PC-9 (cell line): ENCODE measurements around the gene EYA2. TPM values are rescaled to one million over a fixed set of nuclear protein-coding genes. Genes with fewer than 3 reads are reported as not detected.

Experiments used
- BruUV-seq: library from RNA; stranded (reverse); fragments of 400-500 nt; replicated peaks from 2 replicates; lab custom pipeline; 2021; lab: Mats Ljungman, UMichigan
- CTCF ChIA-PET: fragments of 300-600 bp; sonication (Branson Sonifier 250); formaldehyde crosslinking; loops from one replicate; lab custom pipeline; 2022; ENCODE audit warnings: antibody characterized with exemption; lab: Charles Lee
- POLR2A ChIA-PET: fragments of 300-600 bp; sonication (Branson Sonifier 250); formaldehyde crosslinking; loops from one replicate; lab custom pipeline; 2022; ENCODE audit warnings: antibody characterized with exemption; ENCODE audit not compliant: unreplicated experiment; lab: Charles Lee
- DNase-seq, 2 experiments: peaks; one replicate each; pipeline versions ENCODE4 v3.0.0 to v3.0.0-alpha.2; 2015 to 2022; ENCODE audit warnings: mixed read lengths in 1 of 2
- H2AFZ ChIP-seq: fragments of 200-600 bp; sonication (generic); 2 replicates; pipeline ENCODE4 v1.8.1; 2017; ENCODE audit warnings: antibody characterized with exemption
- H3F3A ChIP-seq: fragments of 200-600 bp; sonication (generic); 2 replicates; pipeline ENCODE4 v1.8.1; 2017; ENCODE audit warnings: antibody characterized with exemption, mild to moderate bottlenecking, low read depth; ENCODE audit not compliant: insufficient read depth
- H3K27ac ChIP-seq: fragments of 200-600 bp; sonication (generic); 2 replicates; pipeline ENCODE4 v1.6.1; 2016; ENCODE audit warnings: mixed run types
- H3K27me3 ChIP-seq: fragments of 200-600 bp; sonication (generic); 2 replicates; pipeline ENCODE4 v1.6.1; 2016; ENCODE audit warnings: low read depth, mixed run types; ENCODE audit not compliant: insufficient read depth
- H3K36me3 ChIP-seq: fragments of 200-600 bp; sonication (generic); 2 replicates; pipeline ENCODE4 v1.6.1; 2016; ENCODE audit warnings: low read depth, mixed run types
- H3K4me1 ChIP-seq: fragments of 200-600 bp; sonication (generic); replicated peaks from 2 replicates; pipeline ENCODE4 v1.6.1; 2016; ENCODE audit warnings: mixed run types; ENCODE audit not compliant: insufficient read depth
- H3K4me2 ChIP-seq: fragments of 200-600 bp; sonication (generic); 2 replicates; pipeline ENCODE4 v1.6.1; 2017; ENCODE audit warnings: mixed run types
- H3K4me3 ChIP-seq: fragments of 200-600 bp; sonication (generic); 2 replicates; pipeline ENCODE4 v1.6.1; 2016; ENCODE audit warnings: mixed run types
- H3K79me2 ChIP-seq: fragments of 200-600 bp; sonication (generic); 2 replicates; pipeline ENCODE4 v1.6.1; 2017; ENCODE audit warnings: low read depth, mixed run types
- H3K9me2 ChIP-seq: fragments of 200-600 bp; sonication (generic); 2 replicates; pipeline ENCODE4 v1.8.1; 2017; ENCODE audit warnings: mild to moderate bottlenecking; ENCODE audit not compliant: insufficient read depth
- H3K9me3 ChIP-seq: fragments of 200-600 bp; sonication (generic); 2 replicates; pipeline ENCODE4 v1.8.1; 2016; ENCODE audit warnings: low read depth; ENCODE audit not compliant: insufficient read depth
- H4K20me1 ChIP-seq: fragments of 200-600 bp; sonication (generic); 2 replicates; pipeline ENCODE4 v1.8.1; 2017; ENCODE audit not compliant: insufficient read depth
- EZH2 ChIP-seq: fragments of 200-600 bp; sonication (generic); IDR thresholded peaks from 2 replicates; pipeline ENCODE4 v1.8.0; 2017; ENCODE audit warnings: antibody characterized with exemption, low read depth
- intact Hi-C: fragments of 100-400 bp; cut with micrococcal nuclease; formaldehyde crosslinking; loops from one replicate; pipeline ENCODE4 v1.10.0; 2022; ENCODE audit not compliant: unreplicated experiment
- total RNA-seq: library from RNA; stranded (reverse); gene quantifications from 2 replicates; pipeline ENCODE4 v1.2.3, GENCODE V29; 2021
- TF ChIP-seq, protein P1 (sequence below): fragments of 200-600 bp; sonication (generic); conservative IDR thresholded peaks from 2 replicates; pipeline ENCODE4 v1.6.1; 2017; ENCODE audit warnings: mixed run types, antibody characterized with exemption, mild to moderate bottlenecking, moderate library complexity

The EYA2 gene
- total RNA-seq, 1 experiment from 2014 or later = not detected

DNA sequence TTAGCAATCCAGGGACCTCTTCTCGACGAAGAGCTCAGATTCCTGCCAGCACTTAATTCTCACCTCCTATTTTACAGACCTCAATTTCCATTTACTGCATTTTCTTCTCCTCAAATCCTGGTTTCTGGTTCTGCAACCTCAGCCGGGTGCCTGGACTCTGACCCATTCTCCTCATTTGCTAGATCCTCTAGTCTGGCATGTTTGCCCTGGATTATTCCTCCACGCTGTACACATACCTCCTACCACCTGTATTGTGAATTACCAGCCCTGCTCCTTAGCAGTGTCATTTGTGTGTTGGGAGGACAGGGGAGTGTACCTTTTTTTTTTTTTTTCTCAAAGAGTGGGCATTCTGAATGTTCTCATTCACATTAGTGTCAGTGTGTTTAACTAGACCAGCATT lies 257.4 kb downstream of the EYA2 start:
- Histone ChIP-seq H3K27me3 (no peaks in the 10 kb centered on the region), H2AFZ (no peak overlapping the region), H3K36me3 (no peaks in the 10 kb centered on the region), H3K4me1 (peaks cover 6% of the 10 kb centered on the region), H3K27ac (no peak overlapping the region), H3K4me2 (no peak overlapping the region), H3K79me2 (no peaks in the 10 kb centered on the region), H4K20me1 (no peaks in the 10 kb centered on the region), H3F3A (peaks cover 5% of the 10 kb centered on the region; the same call in 1 of the 2 replicates), H3K4me3 (no peak overlapping the region), H3K9me3 (no peaks in the 10 kb centered on the region), H3K9me2 (no peaks in the 10 kb centered on the region)
- TF ChIP-seq, protein P1, sequence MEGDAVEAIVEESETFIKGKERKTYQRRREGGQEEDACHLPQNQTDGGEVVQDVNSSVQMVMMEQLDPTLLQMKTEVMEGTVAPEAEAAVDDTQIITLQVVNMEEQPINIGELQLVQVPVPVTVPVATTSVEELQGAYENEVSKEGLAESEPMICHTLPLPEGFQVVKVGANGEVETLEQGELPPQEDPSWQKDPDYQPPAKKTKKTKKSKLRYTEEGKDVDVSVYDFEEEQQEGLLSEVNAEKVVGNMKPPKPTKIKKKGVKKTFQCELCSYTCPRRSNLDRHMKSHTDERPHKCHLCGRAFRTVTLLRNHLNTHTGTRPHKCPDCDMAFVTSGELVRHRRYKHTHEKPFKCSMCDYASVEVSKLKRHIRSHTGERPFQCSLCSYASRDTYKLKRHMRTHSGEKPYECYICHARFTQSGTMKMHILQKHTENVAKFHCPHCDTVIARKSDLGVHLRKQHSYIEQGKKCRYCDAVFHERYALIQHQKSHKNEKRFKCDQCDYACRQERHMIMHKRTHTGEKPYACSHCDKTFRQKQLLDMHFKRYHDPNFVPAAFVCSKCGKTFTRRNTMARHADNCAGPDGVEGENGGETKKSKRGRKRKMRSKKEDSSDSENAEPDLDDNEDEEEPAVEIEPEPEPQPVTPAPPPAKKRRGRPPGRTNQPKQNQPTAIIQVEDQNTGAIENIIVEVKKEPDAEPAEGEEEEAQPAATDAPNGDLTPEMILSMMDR = no peak
- TF ChIP-seq EZH2 = no peak
- POLR2A ChIA-PET = no interaction called here
- no TSS peak for BruUV-seq
- no peak for DNase-seq
- CTCF ChIA-PET = interaction anchor here (0.6 kb wide), 1 partner anchor 194 kb away, joined by 7 read pairs; no protein-coding TSS in a partner anchor
- intact Hi-C loops = no loop called here

DNA sequence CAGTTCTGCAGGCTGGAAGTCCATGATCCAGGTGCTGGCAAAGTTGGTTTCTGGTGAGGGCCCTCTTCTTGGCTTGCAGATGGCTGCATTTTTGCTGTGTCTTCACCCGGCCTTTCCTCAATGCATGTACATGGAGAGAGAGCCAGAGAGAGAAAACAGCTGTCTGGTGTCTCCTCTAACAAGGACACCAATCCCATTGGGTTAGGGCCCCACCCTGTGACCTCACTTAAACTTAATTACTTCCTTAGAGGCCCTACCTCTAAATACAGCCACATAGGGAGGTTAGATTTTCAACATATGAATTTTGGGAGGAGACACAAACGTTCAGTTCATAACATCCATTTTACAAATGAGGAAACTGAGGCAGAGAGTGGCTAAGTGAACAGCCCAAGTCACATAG lies 259.4 kb downstream of the EYA2 start:
- no peak for DNase-seq
- no peak for TF ChIP-seq EZH2
- TF ChIP-seq, protein P1 = no peak
- Histone ChIP-seq H3K4me2 (no peak overlapping the region), H3K27ac (no peak overlapping the region), H3K9me2 (no peaks in the 10 kb centered on the region), H3K27me3 (no peaks in the 10 kb centered on the region), H3K36me3 (no peaks in the 10 kb centered on the region), H3K4me1 (no peaks in the 10 kb centered on the region), H3F3A (no peaks in the 10 kb centered on the region), H4K20me1 (no peaks in the 10 kb centered on the region), H3K4me3 (no peak overlapping the region), H3K9me3 (no peaks in the 10 kb centered on the region), H3K79me2 (no peaks in the 10 kb centered on the region), H2AFZ (no peak overlapping the region)
- ChIA-PET CTCF (no interaction called here), POLR2A (no interaction called here)
- intact Hi-C loops = no loop called here
- no TSS peak for BruUV-seq

DNA sequence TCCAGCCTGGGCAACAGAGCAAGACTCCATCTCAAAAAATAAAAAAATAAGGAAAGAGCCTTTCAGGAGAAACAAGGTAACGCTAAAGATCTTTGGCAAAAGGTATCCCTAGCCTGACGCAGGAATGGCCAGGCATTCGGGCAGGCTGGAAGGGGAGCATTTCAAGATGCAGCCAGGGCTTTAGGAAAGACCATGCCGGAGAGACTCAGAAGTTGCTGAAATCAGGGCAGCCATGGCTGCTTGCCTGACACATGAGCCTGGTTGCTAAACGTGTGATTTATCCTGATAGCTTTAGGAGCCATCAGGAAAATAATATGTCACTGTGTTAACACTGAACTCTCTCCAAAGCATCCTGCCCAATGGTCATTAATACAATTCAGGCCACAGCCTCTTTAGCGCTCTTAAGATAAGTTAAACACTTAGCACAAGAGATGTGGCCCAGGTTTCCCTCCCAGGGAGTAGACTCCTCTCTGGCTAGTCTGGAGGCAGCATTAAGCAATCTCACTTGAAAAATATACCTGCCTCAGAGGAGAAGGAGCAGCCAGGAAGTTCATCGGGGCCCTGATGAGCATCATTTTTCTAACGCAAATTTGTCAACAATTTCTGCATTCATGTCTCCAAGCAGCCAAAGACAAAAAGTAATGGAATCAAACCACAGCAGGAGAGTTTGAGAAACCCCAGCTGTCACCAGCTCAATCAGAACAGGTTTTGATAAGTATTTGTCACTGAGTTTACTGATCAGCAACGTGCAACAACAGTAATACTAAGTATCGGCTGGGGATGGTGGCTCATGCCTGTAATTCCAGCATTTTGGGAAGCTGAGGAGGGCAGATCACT lies 261.9 kb downstream of the EYA2 start:
- CTCF ChIA-PET = no interaction called here
- DNase-seq = no peak
- H3F3A ChIP-seq = no peaks in the 10 kb centered on the region
- no peaks in the 10 kb centered on the region for H3K9me2 ChIP-seq
- no peak overlapping the region for H2AFZ ChIP-seq
- no peaks in the 10 kb centered on the region for H3K79me2 ChIP-seq
- no peaks in the 10 kb centered on the region for H3K36me3 ChIP-seq
- intact Hi-C loops = no loop called here
- no peak overlapping the region for H3K27ac ChIP-seq
- no peaks in the 10 kb centered on the region for H3K27me3 ChIP-seq
- no TSS peak for BruUV-seq
- no peaks in the 10 kb centered on the region for H3K9me3 ChIP-seq
- H3K4me2 ChIP-seq = no peak overlapping the region
- POLR2A ChIA-PET = no interaction called here
- H4K20me1 ChIP-seq = no peaks in the 10 kb centered on the region
- no peak for TF ChIP-seq EZH2
- TF ChIP-seq, protein P1 = no peak
- no peaks in the 10 kb centered on the region for H3K4me1 ChIP-seq
- no peak overlapping the region for H3K4me3 ChIP-seq
